PC-3 (cell line): ENCODE results near the gene GPD1.

Experiments used
- CTCF ChIP-seq: fragments of 300-600 bp; sonication (generic); conservative IDR thresholded peaks from 2 replicates; pipeline ENCODE4 v1.5.1; 2017; ENCODE audit warnings: antibody characterized with exemption, low read depth, mild to moderate bottlenecking, low read length
- EZH2 ChIP-seq: fragments of 300-600 bp; sonication (generic); IDR thresholded peaks from one replicate; pipeline ENCODE4 v1.6.1; 2017; ENCODE audit warnings: antibody characterized with exemption, mild to moderate bottlenecking, low read length; ENCODE audit not compliant: unreplicated experiment

GRCh38 chr12:50117057-50117622 lies 13.3 kb downstream of the GPD1 start:
- no peak for TF ChIP-seq CTCF
- TF ChIP-seq EZH2, result no peak
